GM10847 (cell line): ENCODE results near the gene SOX6.

Experiments used
- POLR2A ChIP-seq: IDR thresholded peaks from 2 replicates; pipeline ENCODE4 v1.6.1; 2011; ENCODE audit not compliant: insufficient read length; ENCODE audit errors: extremely low read depth

The SOX6 gene

GRCh38 chr11:16093889-16094653 lies 262.3 kb downstream of the SOX6 start:
- no peak for TF ChIP-seq POLR2A

GRCh38 chr11:16091862-16092261 lies 264.5 kb downstream of the SOX6 start:
- no peak for TF ChIP-seq POLR2A

GRCh38 chr11:16089481-16089880 lies 266.9 kb downstream of the SOX6 start:
- no peak for TF ChIP-seq POLR2A

- no peak for TF ChIP-seq POLR2A
Observed at GRCh38 chr11:16088774-16089173, 267.6 kb downstream of the SOX6 start.

GRCh38 chr11:16087886-16088285 lies 268.5 kb downstream of the SOX6 start:
- no peak for TF ChIP-seq POLR2A

GRCh38 chr11:16086229-16086819 lies 270.0 kb downstream of the SOX6 start:
- no peak for TF ChIP-seq POLR2A

GRCh38 chr11:16082095-16083055 lies 274.0 kb downstream of the SOX6 start:
- TF ChIP-seq POLR2A = no peak

GRCh38 chr11:16081382-16082094 lies 274.8 kb downstream of the SOX6 start:
- TF ChIP-seq POLR2A = no peak

GRCh38 chr11:16080688-16081381 lies 275.5 kb downstream of the SOX6 start:
- no peak for TF ChIP-seq POLR2A

- TF ChIP-seq POLR2A = no peak
Observed at GRCh38 chr11:16078936-16079335, 277.4 kb downstream of the SOX6 start.

GRCh38 chr11:16070573-16070972 lies 285.8 kb downstream of the SOX6 start:
- TF ChIP-seq POLR2A = no peak

GRCh38 chr11:16059332-16059731 lies 297.0 kb downstream of the SOX6 start:
- no peak for TF ChIP-seq POLR2A

GRCh38 chr11:16058671-16059070 lies 297.7 kb downstream of the SOX6 start:
- TF ChIP-seq POLR2A = no peak

- TF ChIP-seq POLR2A = no peak
Observed at GRCh38 chr11:16052750-16053149, 303.6 kb downstream of the SOX6 start.
